VCaP (cell line): ENCODE measurements around the gene NFATC1.

Experiments used
- H3K27ac ChIP-seq: fragments of 450-650 bp; 2 replicates; pipeline ENCODE4 v1.5.1; 2017
- CTCF ChIP-seq: fragments of 450-650 bp; conservative IDR thresholded peaks from 2 replicates; pipeline ENCODE4 v1.5.1; 2017; ENCODE audit warnings: mild to moderate bottlenecking, moderate library complexity

NFATC1 gene

GRCh38 chr18:79575891-79576685, 180.4 kb downstream of the NFATC1 start:
- TF ChIP-seq CTCF = no peak
- H3K27ac ChIP-seq = peak overlapping the region; percentile 51

- peak overlapping the region; percentile 51 for H3K27ac ChIP-seq
- TF ChIP-seq CTCF = no peak
These were observed 181.1 kb downstream of the NFATC1 start for GRCh38 chr18:79576686-79577351.

GRCh38 chr18:79577451-79578395, 182.0 kb downstream of the NFATC1 start:
- H3K27ac ChIP-seq = peak overlapping the region; percentile 51; the same call in 1 of the 2 replicates
- TF ChIP-seq CTCF = no peak

- no peak overlapping the region for H3K27ac ChIP-seq
- TF ChIP-seq CTCF = no peak
These were observed 182.9 kb downstream of the NFATC1 start for GRCh38 chr18:79578396-79579260.
